ENCODE measurements around the gene SPART. TPM values are rescaled to one million over a fixed set of nuclear protein-coding genes. Genes with fewer than 3 reads are reported as not detected.
"Not testable (repeated sequence)": the region's sequence is repeated elsewhere in the genome, so short reads cannot be mapped to it uniquely, and the experiment has no call there.

The SPART gene
- total RNA-seq, 4 donors from 2014 or later: 33.9 to 51.2 (median 38.1) TPM

DNA sequence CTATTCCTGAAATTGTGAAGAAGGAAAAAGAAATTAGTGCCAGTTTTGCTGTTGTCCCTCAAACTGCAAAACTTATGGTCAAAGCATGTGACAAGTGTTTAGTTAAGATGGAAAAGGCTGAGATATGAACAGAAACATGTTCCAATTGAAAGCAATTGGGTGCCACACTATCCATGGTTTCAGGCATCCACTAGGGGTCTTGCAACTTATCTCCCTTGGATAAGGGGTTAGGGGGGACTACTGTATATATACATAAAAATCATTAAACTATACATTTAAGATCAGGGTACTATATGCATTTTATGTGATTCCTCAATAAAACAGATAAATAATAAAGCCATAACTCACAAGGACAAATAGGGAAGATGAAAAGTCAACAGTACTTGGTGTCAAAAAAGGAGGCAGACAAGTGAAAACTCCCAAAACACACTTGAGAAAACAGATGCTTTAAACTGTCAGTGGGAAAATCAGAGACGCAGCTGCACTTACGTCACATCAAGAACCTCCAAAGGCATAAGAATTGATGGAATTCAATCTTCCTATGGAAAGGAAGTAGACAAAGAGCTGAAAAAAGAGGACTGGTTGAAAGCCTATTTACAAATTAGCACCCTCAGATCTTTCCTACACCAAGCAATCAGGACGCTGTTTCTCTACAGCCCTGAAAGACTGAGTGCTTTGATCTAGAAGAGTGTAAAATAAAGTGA is 8.1 kb downstream of the SPART start:
- WGBS, 2 donors: 81 to 84% methylated on average over 3 of the region's 3 CpGs
- TF ChIP-seq, protein P1, sequence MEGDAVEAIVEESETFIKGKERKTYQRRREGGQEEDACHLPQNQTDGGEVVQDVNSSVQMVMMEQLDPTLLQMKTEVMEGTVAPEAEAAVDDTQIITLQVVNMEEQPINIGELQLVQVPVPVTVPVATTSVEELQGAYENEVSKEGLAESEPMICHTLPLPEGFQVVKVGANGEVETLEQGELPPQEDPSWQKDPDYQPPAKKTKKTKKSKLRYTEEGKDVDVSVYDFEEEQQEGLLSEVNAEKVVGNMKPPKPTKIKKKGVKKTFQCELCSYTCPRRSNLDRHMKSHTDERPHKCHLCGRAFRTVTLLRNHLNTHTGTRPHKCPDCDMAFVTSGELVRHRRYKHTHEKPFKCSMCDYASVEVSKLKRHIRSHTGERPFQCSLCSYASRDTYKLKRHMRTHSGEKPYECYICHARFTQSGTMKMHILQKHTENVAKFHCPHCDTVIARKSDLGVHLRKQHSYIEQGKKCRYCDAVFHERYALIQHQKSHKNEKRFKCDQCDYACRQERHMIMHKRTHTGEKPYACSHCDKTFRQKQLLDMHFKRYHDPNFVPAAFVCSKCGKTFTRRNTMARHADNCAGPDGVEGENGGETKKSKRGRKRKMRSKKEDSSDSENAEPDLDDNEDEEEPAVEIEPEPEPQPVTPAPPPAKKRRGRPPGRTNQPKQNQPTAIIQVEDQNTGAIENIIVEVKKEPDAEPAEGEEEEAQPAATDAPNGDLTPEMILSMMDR (IDR thresholded peaks at IDR 0.05): no peak
- TF ChIP-seq POLR2A (IDR thresholded peaks at IDR 0.05): no peak
- intact Hi-C loops (cut with DNase I; ENCODE audit: low total_unique reads): no loop called here

DNA sequence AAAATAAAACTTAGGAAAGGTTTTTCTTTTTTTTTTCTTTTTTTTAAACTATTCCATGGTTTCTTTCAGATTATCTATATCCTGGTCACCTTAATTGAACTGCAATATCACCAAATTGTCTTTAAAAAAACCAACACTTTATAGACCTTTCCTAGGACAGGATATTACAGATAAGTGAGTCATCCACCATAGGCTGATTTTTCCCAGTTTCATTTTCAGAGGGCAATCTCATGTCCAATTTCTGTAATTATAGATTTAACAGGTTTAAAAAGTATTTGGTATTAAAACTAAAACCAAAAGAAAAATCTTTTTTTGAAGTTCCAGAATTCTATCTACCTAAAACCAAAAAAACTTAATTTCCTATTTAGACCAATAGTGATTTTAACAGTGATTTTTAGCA is 13.2 kb downstream of the SPART start:
- DNase-seq (ENCODE audit: low spot score in 2 of 2): no peak
- H3K4me3 ChIP-seq (ENCODE audit: low read depth, poor library complexity, severe bottlenecking): no peak overlapping the region
- intact Hi-C loops (cut with DNase I; ENCODE audit: low total_unique reads): loop anchor here (5.0 kb wide), 1 partner anchor 639 kb away; no protein-coding TSS in a partner anchor
- TF ChIP-seq POLR2A (IDR thresholded peaks at IDR 0.05): no peak
- TF ChIP-seq, protein P1 (IDR thresholded peaks at IDR 0.05): no peak

More for the DNA sequence above, 8.1 kb downstream of the SPART start:
- DNase-seq (ENCODE audit: low spot score in 2 of 2): no peak
- no peak overlapping the region for H3K4me3 ChIP-seq (ENCODE audit: low read depth, poor library complexity, severe bottlenecking)

DNA sequence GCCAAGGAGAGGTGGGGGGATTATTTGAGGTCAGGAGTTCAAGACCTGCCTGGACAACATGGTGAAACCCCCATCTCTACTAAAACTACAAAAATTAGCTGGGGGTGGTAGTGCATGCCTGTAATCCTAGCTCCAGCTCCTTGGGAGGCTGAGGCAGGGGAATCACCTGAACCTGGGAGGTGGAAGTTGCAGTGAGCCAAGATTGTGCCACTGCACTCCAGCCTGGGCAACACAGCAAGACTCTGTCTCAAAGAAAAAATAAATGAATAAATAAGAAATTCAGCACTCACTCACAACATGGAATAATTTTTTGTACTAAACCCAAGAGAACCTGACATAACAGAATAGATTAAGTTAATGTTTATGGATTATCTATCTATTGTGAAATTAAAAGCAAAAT is 13.9 kb downstream of the SPART start:
- intact Hi-C loops (cut with DNase I; ENCODE audit: low total_unique reads): loop anchor here (5.0 kb wide), 1 partner anchor 640 kb away; no protein-coding TSS in a partner anchor
- not testable (repeated sequence) for H3K4me3 ChIP-seq (ENCODE audit: low read depth, poor library complexity, severe bottlenecking); DNase-seq (ENCODE audit: low spot score in 2 of 2)

DNA sequence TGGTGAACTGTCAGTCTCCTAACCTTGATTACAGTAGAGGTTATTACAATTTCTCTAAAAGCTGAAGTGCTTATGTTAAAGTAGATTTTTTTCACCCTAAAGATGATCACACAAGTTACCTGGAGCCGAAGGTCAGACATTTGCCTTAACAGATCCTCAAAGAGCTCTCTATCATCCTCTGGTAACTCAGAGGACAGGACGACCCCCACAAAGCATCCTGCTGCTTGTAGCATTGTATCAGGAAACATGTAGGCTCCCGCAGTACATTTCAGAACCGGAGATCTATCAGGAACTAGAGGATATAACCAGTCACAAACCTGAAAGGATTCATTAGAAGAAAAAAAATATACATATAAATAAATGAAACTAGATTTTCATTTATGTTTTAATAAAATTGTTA is 14.9 kb downstream of the SPART start:
- DNase-seq (ENCODE audit: low spot score in 2 of 2): no peak
- intact Hi-C loops (cut with DNase I; ENCODE audit: low total_unique reads): loop anchor here (5.0 kb wide), 1 partner anchor 641 kb away; no protein-coding TSS in a partner anchor
- TF ChIP-seq, protein P1 (IDR thresholded peaks at IDR 0.05): no peak
- no peak for TF ChIP-seq POLR2A (IDR thresholded peaks at IDR 0.05)
- whole genome bisulfite sequencing, 2 donors: 81 to 86% methylated on average over 4 of the region's 4 CpGs
- no peak overlapping the region for H3K4me3 ChIP-seq (ENCODE audit: low read depth, poor library complexity, severe bottlenecking)

DNA sequence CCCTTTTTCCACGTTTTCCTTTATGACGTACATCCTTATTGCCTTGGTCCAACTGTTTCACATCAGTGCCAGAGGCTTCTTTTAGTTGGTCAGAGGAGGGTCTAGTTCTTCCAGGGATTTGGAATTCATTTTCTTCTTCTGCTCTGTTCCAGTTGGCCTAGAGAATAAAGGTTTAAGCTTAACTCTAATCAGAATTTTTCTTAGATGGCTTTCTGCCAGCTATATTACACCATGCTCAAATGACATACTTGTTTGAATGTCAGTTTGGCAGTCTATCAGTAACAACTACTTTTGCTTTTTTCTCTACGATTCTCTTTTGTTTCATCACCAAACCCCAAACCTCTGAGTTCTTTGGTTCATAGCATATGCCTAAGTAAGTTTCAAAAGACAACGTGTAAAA is 16.8 kb downstream of the SPART start:
- no peak overlapping the region for H3K4me3 ChIP-seq (ENCODE audit: low read depth, poor library complexity, severe bottlenecking)
- DNase-seq (ENCODE audit: low spot score in 2 of 2): no peak
- TF ChIP-seq, protein P1 (IDR thresholded peaks at IDR 0.05): no peak
- intact Hi-C loops (cut with DNase I; ENCODE audit: low total_unique reads): no loop called here
- 64 to 75% methylated on average over 4 of the region's 4 CpGs for WGBS, 2 donors

DNA sequence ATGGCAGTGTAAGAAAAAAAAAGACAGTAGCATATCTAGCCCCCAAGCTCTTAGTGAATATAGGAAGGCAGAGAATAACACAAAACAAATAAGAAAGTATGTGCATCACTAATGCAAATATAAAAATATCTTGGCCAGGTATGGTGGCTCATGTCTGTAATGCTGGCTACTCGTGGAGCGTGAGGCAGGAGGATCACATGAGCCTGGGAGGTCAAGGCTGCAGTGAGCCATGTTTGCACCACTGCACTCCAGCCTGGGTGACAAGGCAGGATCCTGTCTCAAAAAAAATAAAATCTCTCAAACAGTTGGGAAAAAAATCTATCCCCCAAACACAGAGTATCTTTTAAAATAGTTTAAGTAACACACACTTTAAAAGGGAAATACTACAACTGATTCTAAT is 17.4 kb downstream of the SPART start:
- no peak overlapping the region for H3K4me3 ChIP-seq (ENCODE audit: low read depth, poor library complexity, severe bottlenecking)
- WGBS, 2 donors: 91 to 92% methylated on average over 2 of the region's 2 CpGs
- DNase-seq (ENCODE audit: low spot score in 2 of 2): no peak
- intact Hi-C loops (cut with DNase I; ENCODE audit: low total_unique reads): no loop called here
- TF ChIP-seq POLR2A (IDR thresholded peaks at IDR 0.05): no peak
- TF ChIP-seq, protein P1 (IDR thresholded peaks at IDR 0.05): no peak
